ENCODE data around the gene OSBPL7. TPM values are rescaled to one million over a fixed set of nuclear protein-coding genes. Genes with fewer than 3 reads are reported as not detected.

OSBPL7 gene
- total and polyA plus RNA-seq, 9 donors = 6.1 to 18.0 (median 12.3) TPM

DNA sequence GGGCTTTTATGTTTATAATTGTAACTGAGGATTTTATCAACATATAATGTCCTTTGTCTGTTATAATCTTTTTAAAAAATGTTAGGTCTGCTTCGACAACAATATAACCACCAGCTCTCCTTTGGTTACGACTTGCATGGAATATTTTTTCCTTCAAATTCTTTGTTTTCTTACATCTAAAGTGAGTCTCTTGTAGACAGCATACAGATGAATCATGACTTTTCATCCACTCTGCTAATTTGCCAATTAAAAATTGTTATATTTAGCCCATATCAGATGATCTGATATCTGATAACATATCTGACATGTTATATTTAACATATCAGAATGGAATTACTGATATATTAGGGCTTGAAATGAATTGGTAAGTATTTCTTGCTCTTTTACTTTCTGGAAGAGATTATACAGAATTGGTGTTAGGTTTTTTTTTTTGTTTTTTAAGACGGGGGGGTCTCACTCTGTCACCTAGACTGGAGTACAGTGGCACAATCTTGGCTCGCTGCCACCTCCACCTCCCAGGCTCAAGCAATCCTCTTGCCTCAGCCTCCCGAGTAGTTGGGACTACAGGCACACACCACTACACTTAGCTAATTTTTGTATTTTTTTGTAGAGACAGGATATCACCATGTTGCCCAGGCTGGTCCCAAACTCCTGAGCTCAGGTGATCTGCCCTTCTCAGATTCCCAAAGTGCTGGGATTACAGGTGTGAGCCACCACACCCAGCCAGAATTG, 61.0 kb downstream of the OSBPL7 start:
- TF ChIP-seq POLR2A (IDR thresholded peaks at IDR 0.05) (no peak), EP300 (IDR thresholded peaks at IDR 0.05) (no peak)
- TF ChIP-seq, protein P1, sequence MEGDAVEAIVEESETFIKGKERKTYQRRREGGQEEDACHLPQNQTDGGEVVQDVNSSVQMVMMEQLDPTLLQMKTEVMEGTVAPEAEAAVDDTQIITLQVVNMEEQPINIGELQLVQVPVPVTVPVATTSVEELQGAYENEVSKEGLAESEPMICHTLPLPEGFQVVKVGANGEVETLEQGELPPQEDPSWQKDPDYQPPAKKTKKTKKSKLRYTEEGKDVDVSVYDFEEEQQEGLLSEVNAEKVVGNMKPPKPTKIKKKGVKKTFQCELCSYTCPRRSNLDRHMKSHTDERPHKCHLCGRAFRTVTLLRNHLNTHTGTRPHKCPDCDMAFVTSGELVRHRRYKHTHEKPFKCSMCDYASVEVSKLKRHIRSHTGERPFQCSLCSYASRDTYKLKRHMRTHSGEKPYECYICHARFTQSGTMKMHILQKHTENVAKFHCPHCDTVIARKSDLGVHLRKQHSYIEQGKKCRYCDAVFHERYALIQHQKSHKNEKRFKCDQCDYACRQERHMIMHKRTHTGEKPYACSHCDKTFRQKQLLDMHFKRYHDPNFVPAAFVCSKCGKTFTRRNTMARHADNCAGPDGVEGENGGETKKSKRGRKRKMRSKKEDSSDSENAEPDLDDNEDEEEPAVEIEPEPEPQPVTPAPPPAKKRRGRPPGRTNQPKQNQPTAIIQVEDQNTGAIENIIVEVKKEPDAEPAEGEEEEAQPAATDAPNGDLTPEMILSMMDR (IDR thresholded peaks at IDR 0.05) = no peak
- H3K36me3 ChIP-seq = no peaks in the 10 kb centered on the region
- 64 to 70% (median 65%) methylated on average over 5 of the region's 5 CpGs for WGBS, 3 donors

DNA sequence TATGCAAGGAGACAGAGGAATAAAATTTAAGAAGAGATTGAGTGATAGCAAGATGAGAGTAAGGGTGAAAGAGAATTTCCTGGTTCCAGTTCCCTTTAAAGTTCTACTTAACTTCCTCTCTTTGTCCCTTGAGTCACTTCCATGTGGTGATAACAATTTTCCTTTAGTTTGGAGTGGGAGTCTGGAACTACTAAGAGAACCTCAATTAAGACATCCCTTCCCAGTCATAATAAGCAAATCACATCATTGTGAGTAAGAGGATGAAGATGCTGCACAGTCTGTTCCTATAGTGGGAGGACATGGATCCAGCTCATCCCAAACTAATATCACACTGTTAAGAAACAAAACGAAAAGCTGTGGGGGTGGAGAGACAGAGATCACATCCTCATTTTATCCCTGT, 64.2 kb downstream of the OSBPL7 start:
- TF ChIP-seq EP300 (IDR thresholded peaks at IDR 0.05) = no peak
- no peak for TF ChIP-seq POLR2A (IDR thresholded peaks at IDR 0.05)
- TF ChIP-seq, protein P1 (IDR thresholded peaks at IDR 0.05) = no peak
- Histone ChIP-seq H3K4me1 (ENCODE audit: insufficient read depth) (no peaks in the 10 kb centered on the region), H3K27ac (no peak overlapping the region), H3K36me3 (no peaks in the 10 kb centered on the region), H3K27me3 (no peaks in the 10 kb centered on the region), H3K9me3 (no peaks in the 10 kb centered on the region), H3K4me3 (no peak overlapping the region)
- 19 to 34% (median 29%) methylated on average over 1 of the region's 1 CpG for WGBS, 3 donors
- DNase-seq = no peak
- intact Hi-C loops (cut with DNase I) = no loop called here

More for the DNA sequence above, 61.0 kb downstream of the OSBPL7 start:
- Histone ChIP-seq H3K27me3 (no peaks in the 10 kb centered on the region), H3K4me3 (no peak overlapping the region), H3K4me1 (ENCODE audit: insufficient read depth) (no peaks in the 10 kb centered on the region), H3K27ac (no peak overlapping the region), H3K9me3 (no peaks in the 10 kb centered on the region)
- no peak for DNase-seq
- intact Hi-C loops (cut with DNase I) = no loop called here

Other genes starting within 250 kb of the OSBPL7 start
- gene KPNB1, start 171.9 kb downstream of the OSBPL7 start, total RNA-seq = 100 to 1,000 TPM; 119 to 346 (median 256) TPM
- 100 to 1,000 TPM in 1 of 2 donors, 10 to 100 TPM in 1; 63.4 to 236 TPM for gene KPNB1, start 171.9 kb downstream of the OSBPL7 start, polyA plus RNA-seq
- 10 to 100 TPM in 5 of 7 donors, 1 to 10 TPM in 2; 6.0 to 28.8 (median 22.8) TPM for gene TBKBP1, start 127.6 kb downstream of the OSBPL7 start, total RNA-seq
- gene TBKBP1, start 127.6 kb downstream of the OSBPL7 start, polyA plus RNA-seq = 10 to 100 TPM; 10.4 to 24.0 TPM
- gene TBX21, start 88.6 kb downstream of the OSBPL7 start, total RNA-seq = 1 to 10 TPM in 1 of 7 donors, under 1 TPM in 5, not detected in 1; 0.20 to 1.4 (median 0.33) TPM
- under 1 TPM; 0.12 to 0.70 TPM for gene TBX21, start 88.6 kb downstream of the OSBPL7 start, polyA plus RNA-seq
- gene MRPL10, start 9.7 kb upstream of the OSBPL7 start, total RNA-seq = 10 to 100 TPM; 30.4 to 59.5 (median 48.4) TPM
- 10 to 100 TPM; 55.9 to 64.4 TPM for gene MRPL10, start 9.7 kb upstream of the OSBPL7 start, polyA plus RNA-seq
- 10 to 100 TPM in 1 of 7 donors, 1 to 10 TPM in 3, under 1 TPM in 3; 0.35 to 17.1 (median 1.2) TPM for gene LRRC46, start 9.9 kb upstream of the OSBPL7 start, total RNA-seq
- gene LRRC46, start 9.9 kb upstream of the OSBPL7 start, polyA plus RNA-seq = 1 to 10 TPM in 1 of 2 donors, under 1 TPM in 1; 0.31 to 1.6 TPM
- gene SCRN2, start 19.5 kb upstream of the OSBPL7 start, total RNA-seq = 10 to 100 TPM; 25.4 to 43.9 (median 36.8) TPM
- gene SCRN2, start 19.5 kb upstream of the OSBPL7 start, polyA plus RNA-seq = 10 to 100 TPM in 1 of 2 donors, 1 to 10 TPM in 1; 5.6 to 45.5 TPM
- 1 to 10 TPM in 5 of 7 donors, under 1 TPM in 2; 0.66 to 4.3 (median 1.3) TPM for gene SP6, start 29.4 kb upstream of the OSBPL7 start, total RNA-seq
- gene SP6, start 29.4 kb upstream of the OSBPL7 start, polyA plus RNA-seq = 1 to 10 TPM in 1 of 2 donors, under 1 TPM in 1; 0.25 to 1.1 TPM
- 10 to 100 TPM in 5 of 7 donors, 1 to 10 TPM in 2; 2.6 to 22.5 (median 14.6) TPM for gene SP2, start 74.4 kb upstream of the OSBPL7 start, total RNA-seq
- 10 to 100 TPM; 15.0 to 19.4 TPM for gene SP2, start 74.4 kb upstream of the OSBPL7 start, polyA plus RNA-seq
- gene PNPO, start 119.8 kb upstream of the OSBPL7 start, total RNA-seq = 10 to 100 TPM in 6 of 7 donors, 1 to 10 TPM in 1; 9.5 to 26.5 (median 21.8) TPM
- 10 to 100 TPM in 1 of 2 donors, 1 to 10 TPM in 1; 6.1 to 32.4 TPM for gene PNPO, start 119.8 kb upstream of the OSBPL7 start, polyA plus RNA-seq
- gene PRR15L, start 136.1 kb upstream of the OSBPL7 start, total RNA-seq = 10 to 100 TPM in 1 of 7 donors, 1 to 10 TPM in 1, under 1 TPM in 5; 0.18 to 22.3 (median 0.82) TPM
- gene PRR15L, start 136.1 kb upstream of the OSBPL7 start, polyA plus RNA-seq = under 1 TPM; 0.16 to 0.35 TPM
- gene CDK5RAP3, start 149.3 kb upstream of the OSBPL7 start, total RNA-seq = 100 to 1,000 TPM; 125 to 197 (median 144) TPM
- gene CDK5RAP3, start 149.3 kb upstream of the OSBPL7 start, polyA plus RNA-seq = 100 to 1,000 TPM; 138 to 162 TPM
- 10 to 100 TPM in 5 of 7 donors, 1 to 10 TPM in 2; 1.7 to 36.2 (median 12.1) TPM for gene COPZ2, start 216.0 kb upstream of the OSBPL7 start, total RNA-seq
- 10 to 100 TPM; 12.1 to 58.1 TPM for gene COPZ2, start 216.0 kb upstream of the OSBPL7 start, polyA plus RNA-seq
- 100 to 1,000 TPM in 6 of 7 donors, 10 to 100 TPM in 1; 80.0 to 214 (median 165) TPM for gene NFE2L1, start 226.6 kb upstream of the OSBPL7 start, total RNA-seq
- 100 to 1,000 TPM; 150 to 577 TPM for gene NFE2L1, start 226.6 kb upstream of the OSBPL7 start, polyA plus RNA-seq